GM13976 (cell line): ENCODE data around the gene MCM10.
A peak's percentile ranks its signal among the peaks of the same experiment; 100 is the strongest.

Experiments used
- DNase-seq: peaks from one replicate; pipeline ENCODE4 v3.0.0; 2012; ENCODE audit warnings: low spot score
- in situ Hi-C: fragments of 300-500 bp; cut with MboI; formaldehyde crosslinking; loops from one replicate; pipeline ENCODE4 v1.12.0; 2022; ENCODE audit warnings: low sequenced_read_pairs, mixed read lengths, inconsistent platforms; ENCODE audit not compliant: unreplicated experiment
- TF ChIP-seq, protein P1 (sequence below): IDR thresholded peaks from 2 replicates; pipeline ENCODE4 v1.5.1; 2012; ENCODE audit warnings: borderline replicate concordance, mild to moderate bottlenecking; ENCODE audit not compliant: insufficient read depth; ENCODE audit errors: extremely low read depth, missing control alignments, control extremely low read depth

Gene MCM10

DNA sequence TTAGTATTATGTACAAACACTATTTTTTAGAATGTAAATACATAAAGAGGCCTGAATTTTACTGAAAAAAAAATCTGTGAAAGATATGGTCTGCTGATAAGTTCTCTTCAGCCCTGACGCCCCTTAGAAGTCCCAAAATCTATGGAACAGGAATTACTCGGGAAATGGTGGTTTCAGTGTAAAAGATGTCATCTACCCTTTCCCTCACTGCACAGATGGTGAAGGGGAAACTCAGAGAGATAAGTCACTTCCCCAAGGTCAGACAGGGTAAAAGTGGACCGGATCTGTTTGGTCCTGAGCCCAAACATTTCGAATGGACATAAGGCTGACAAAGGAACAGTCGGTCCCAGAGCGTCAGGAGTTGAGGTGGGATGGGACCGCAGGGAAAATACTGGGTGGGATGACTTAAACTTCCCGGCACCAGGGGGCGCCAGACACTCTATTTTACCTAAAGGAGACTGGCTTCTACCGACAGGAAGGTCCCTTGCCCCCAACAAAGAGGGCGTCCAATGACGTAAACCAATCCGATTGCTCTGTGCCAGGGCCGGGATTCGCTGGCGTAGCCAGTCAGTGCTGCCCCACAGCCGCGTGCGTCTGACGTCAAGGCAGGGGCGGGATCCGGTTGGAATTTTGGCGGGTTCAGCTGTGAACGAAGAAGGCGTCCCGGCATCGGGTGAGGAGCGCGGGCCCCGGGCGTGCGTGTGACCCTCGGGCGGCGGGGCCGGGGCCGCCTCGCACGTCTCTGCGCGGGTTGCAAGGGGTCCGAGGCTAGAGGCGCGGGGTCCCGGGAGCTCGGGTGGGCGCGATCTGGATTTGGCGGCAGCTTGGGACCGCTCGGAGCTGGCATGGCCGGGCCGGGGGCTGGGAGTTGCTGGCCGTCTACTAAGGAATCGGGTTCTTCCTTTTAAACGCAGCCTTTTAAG, at the start of gene MCM10:
TSS of gene MCM10 (plus strand) at position 625 of the 923 bp plus-strand sequence. CDS start 2,645 bp downstream, outside the sequence.
- in situ Hi-C loops, result no loop called here
- TF ChIP-seq, protein P1, sequence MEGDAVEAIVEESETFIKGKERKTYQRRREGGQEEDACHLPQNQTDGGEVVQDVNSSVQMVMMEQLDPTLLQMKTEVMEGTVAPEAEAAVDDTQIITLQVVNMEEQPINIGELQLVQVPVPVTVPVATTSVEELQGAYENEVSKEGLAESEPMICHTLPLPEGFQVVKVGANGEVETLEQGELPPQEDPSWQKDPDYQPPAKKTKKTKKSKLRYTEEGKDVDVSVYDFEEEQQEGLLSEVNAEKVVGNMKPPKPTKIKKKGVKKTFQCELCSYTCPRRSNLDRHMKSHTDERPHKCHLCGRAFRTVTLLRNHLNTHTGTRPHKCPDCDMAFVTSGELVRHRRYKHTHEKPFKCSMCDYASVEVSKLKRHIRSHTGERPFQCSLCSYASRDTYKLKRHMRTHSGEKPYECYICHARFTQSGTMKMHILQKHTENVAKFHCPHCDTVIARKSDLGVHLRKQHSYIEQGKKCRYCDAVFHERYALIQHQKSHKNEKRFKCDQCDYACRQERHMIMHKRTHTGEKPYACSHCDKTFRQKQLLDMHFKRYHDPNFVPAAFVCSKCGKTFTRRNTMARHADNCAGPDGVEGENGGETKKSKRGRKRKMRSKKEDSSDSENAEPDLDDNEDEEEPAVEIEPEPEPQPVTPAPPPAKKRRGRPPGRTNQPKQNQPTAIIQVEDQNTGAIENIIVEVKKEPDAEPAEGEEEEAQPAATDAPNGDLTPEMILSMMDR, result peak; percentile 81
- peak; percentile 98 for DNase-seq

DNA sequence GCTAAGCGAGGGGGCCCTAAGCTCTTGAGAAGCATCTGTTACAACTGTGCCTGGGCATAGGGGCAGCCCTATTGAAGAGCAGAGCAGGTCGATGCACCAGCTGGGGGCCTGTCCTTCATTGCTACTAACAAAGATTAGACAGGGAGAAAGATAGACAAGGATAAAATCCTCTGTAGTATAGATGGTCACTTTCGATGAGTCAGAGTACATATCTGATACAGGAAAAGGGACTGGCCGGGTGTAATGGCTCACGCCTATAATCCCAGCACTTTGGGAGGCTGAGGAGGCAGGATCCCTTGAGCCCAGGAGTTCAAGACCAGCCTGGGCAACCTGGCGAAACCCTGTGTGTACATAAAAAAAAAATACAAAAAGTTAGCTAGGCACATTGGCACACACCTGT, 47.8 kb upstream of the MCM10 start:
- TF ChIP-seq, protein P1, result no peak
- in situ Hi-C loops, result no loop called here
- DNase-seq, result no peak

DNA sequence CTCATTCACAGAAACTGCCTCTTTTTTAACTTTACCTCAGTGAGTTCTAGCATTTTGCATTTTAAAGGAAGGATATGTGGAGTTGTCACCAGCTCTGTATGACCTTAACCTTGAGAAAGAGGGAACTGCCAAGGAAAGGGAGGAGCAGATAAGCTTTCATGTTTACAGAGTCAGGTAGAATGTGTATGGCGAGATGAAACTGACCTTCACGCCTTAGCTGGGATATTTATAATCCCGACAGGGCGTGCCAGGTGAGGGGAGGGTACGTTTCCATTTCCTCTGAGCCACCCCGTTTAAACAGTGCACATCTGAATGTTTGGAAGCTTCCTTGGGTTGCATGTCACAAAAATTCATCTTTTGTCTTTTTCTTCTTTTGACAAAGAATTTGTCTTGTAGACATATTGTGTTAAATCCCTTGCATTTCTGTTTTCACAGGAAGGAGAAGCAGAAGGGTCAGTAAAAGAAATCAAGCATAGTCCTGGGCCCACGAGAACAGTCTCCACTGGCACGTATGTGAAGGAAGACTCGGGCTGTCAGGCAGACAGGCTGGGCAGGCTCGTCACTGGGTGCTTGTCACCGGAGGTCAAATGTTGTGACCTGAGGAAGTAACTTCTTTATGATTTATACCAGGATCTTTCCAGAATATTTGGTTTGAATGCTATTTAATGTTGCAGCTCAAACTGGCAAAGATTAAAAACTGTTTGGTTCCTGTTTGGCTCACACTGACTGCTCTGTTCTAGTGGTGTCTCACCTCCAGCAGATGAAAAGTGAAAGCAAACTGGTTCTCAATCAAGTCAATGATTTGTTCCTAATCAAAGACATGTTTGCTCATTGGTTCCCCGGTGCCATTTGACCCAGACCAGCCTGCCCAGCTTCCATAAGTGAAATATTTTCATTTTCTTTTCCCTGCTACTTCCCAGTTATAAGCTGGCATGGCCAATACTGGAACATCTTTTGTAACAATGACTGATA, 45.2 kb upstream of the MCM10 start:
- peak; percentile 35 for DNase-seq
- in situ Hi-C loops, result no loop called here
- TF ChIP-seq, protein P1, result no peak

DNA sequence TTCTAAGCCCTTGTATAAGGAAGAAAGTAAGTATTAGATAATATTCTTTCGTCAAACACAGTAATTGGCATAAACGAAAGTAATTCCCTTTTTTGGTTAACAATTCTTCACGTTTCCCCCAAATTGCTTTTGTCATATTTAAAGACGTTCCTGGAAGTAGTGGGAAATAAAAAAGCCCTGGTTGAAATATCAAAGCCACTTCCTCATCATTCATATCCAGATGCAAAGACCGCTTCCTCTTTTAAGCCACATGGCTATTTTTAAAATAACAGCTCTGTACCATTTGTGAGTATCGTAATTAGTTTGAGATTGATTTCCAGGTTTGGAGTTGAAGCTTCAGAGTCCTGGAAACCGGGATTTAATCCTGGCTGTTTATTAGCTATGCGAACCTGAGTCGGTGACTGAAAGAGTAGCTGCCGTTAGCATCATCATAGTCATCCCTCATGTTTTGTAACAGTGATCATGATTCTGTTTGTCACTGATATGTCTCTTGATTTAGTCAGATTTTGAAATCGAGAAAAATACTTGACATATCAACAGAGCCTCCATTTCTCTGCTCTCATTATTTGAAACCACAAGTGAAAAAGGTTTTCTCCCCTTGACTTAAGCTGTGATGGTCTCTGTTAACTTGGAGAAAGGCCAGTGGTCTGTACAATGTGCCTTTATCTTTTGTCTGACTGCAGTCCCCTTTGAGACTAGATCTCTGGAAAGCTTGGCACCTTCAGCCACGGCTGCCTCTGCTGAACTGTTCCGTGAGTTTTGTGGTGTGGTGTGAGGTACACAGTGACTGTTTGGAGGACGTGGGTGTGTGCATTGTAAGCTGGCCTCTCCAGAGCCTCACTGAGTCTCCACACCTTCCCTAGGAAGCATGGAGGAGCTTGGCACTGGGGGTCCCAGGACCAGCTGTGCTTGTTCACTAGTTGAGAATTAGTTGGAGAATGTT, 43.2 kb upstream of the MCM10 start:
- TF ChIP-seq, protein P1, result no peak
- in situ Hi-C loops, result no loop called here
- DNase-seq, result no peak

DNA sequence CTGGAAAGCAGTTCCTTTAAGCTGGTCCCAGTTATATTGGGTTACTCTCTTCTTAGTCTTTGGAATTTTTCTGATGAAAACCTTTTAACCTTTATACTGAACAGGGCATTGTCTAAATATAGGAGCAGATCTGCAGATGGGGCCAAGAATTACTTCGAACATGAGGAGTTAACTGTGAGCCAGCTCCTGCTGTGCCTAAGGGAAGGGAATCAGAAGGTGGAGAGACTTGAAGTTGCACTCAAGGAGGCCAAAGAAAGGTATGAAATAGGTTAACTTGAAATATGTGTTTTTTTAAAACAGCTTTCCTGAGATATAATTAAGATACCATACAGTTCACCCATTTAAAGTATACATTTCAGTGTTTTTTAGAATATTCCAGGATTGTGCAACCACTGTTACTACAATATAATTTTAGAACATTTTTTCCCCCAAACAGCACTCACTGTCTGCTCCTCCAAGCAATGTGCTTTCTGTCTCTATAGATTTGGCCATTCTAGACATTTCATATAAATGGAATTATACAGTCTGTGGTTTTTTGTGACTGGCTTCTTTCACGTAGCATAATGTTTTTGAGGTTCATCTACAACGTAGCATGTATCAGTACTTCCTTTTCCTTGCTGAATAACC, 42.5 kb upstream of the MCM10 start:
- TF ChIP-seq, protein P1, result no peak
- in situ Hi-C loops, result no loop called here
- no peak for DNase-seq
